Fibroblast of lung (primary cell): Measurements from ENCODE around the gene ATP6V0A1.

Source experiments
- CTCF ChIP-seq, 2 donors: IDR thresholded peaks in 1 of 2; conservative IDR thresholded peaks in 1 of 2; 1 replicate in 1 of 2; 2 replicates in 1 of 2; pipeline ENCODE4 v1.5.1; 2011 to 2012; ENCODE audit warnings: low read length in 2 of 2, control low read depth in 1 of 2, inconsistent platforms in 1 of 2, low read depth in 1 of 2, mild to moderate bottlenecking in 1 of 2
- EZH2 ChIP-seq: IDR thresholded peaks from 2 replicates; pipeline ENCODE4 v1.5.1; 2012; ENCODE audit warnings: low read length, control low read depth, mild to moderate bottlenecking; ENCODE audit errors: missing control alignments

GRCh38 chr17:42538482-42538881 lies 79.8 kb downstream of the ATP6V0A1 start:
- TF ChIP-seq CTCF (conservative IDR thresholded peaks at IDR 0.05 in 1 of 2, IDR thresholded peaks at IDR 0.05 in 1 of 2; ENCODE audit: low read depth in 1 of 2, low read length in 2 of 2) (no peak), EZH2 (no peak)
